Endothelial cell of umbilical vein (primary cell): ENCODE data around the gene HS3ST3A1. TPM values are rescaled to one million over a fixed set of nuclear protein-coding genes. Genes with fewer than 3 reads are reported as not detected.

ENCODE experiments used
- BruUV-seq: library from RNA; stranded (reverse); fragments of 400-500 nt; replicated peaks from 2 replicates; lab custom pipeline; 2021; lab: Mats Ljungman, UMichigan
- CTCF ChIA-PET: fragments of 300-600, 350-600 bp; sonication (Branson Sonifier 250); formaldehyde crosslinking; loops from one replicate; lab custom pipeline; 2021; ENCODE audit warnings: antibody characterized with exemption, inconsistent platforms; lab: Charles Lee
- POLR2A ChIA-PET: fragments of 300-600, 350-600 bp; sonication (Branson Sonifier 250); formaldehyde crosslinking; loops from one replicate; lab custom pipeline; 2021; ENCODE audit warnings: antibody characterized with exemption, inconsistent platforms; lab: Charles Lee
- DNase-seq: peaks from one replicate; pipeline ENCODE4 v3.0.0-alpha.2; 2011; ENCODE audit warnings: low read depth, low spot score
- FAIRE-seq: peaks from 2 replicates; lab custom pipeline; 2011; peaks lifted over from hg19 to GRCh38; lab: Jason Lieb, UNC
- H2AFZ ChIP-seq: 2 replicates; pipeline ENCODE4 v1.6.0; 2012; ENCODE audit warnings: low read depth, low read length, control low read depth, inconsistent platforms
- H3K27ac ChIP-seq: 2 replicates; pipeline ENCODE4 v1.5.1; 2011; ENCODE audit warnings: low read depth, mild to moderate bottlenecking, control low read depth, low read length, moderate library complexity; ENCODE audit not compliant: insufficient read depth
- H3K27me3 ChIP-seq, 2 experiments: 2 replicates each; pipeline versions ENCODE4 v1.6.0 to v1.6.1; 2011; ENCODE audit warnings: low read length in 2 of 2, mixed read lengths in 1 of 2; ENCODE audit not compliant: control insufficient read depth in 2 of 2, insufficient read depth in 2 of 2
- H3K36me3 ChIP-seq, 2 experiments: 2 replicates in 1 of 2; 3 replicates in 1 of 2; pipeline ENCODE4 v1.5.1; 2011; ENCODE audit warnings: low read length in 2 of 2, mild to moderate bottlenecking in 1 of 2, moderate library complexity in 1 of 2; ENCODE audit not compliant: control insufficient read depth in 2 of 2, insufficient read depth in 2 of 2; ENCODE audit errors: extremely low read depth in 1 of 2
- H3K4me1 ChIP-seq: 3 replicates; pipeline ENCODE4 v1.5.1; 2011; ENCODE audit warnings: mild to moderate bottlenecking, low read length; ENCODE audit not compliant: control insufficient read depth, insufficient read depth; ENCODE audit errors: extremely low read depth
- H3K4me2 ChIP-seq: 2 replicates; pipeline ENCODE4 v1.6.1; 2011; ENCODE audit warnings: low read length, control low read depth, mixed read lengths; ENCODE audit not compliant: insufficient read depth
- H3K4me3 ChIP-seq, 3 experiments: fragments of 200-600 bp in 1 of 3; sonication (generic), shearing (Covaris generic) in 1 of 3; replicated peaks in 1 of 3; 2 replicates each; pipeline ENCODE4 v1.5.1; 2011 to 2016; ENCODE audit warnings: control low read depth in 3 of 3, low read length in 3 of 3, mild to moderate bottlenecking in 2 of 3, inconsistent platforms in 1 of 3, low read depth in 1 of 3, moderate library complexity in 1 of 3; ENCODE audit not compliant: insufficient read depth in 1 of 3
- H3K79me2 ChIP-seq: 2 replicates; pipeline ENCODE4 v1.6.0; 2012; ENCODE audit warnings: low read length, inconsistent platforms; ENCODE audit not compliant: control insufficient read depth, insufficient read depth
- H3K9ac ChIP-seq: replicated peaks from 2 replicates; pipeline ENCODE3; 2011; ENCODE audit warnings: low read length, control low read depth; ENCODE audit not compliant: insufficient read depth; ENCODE audit errors: extremely low read depth
- H3K9me1 ChIP-seq: replicated peaks from 3 replicates; pipeline ENCODE4 v1.6.0; 2011; ENCODE audit warnings: mild to moderate bottlenecking, low read length; ENCODE audit not compliant: control insufficient read depth, insufficient read depth; ENCODE audit errors: extremely low read depth
- H3K9me3 ChIP-seq: replicated peaks from 2 replicates; pipeline ENCODE4 v1.5.1; 2012; ENCODE audit warnings: low read length, inconsistent platforms; ENCODE audit not compliant: control insufficient read depth, insufficient read depth
- H4K20me1 ChIP-seq: replicated peaks from 2 replicates; pipeline ENCODE3; 2011; ENCODE audit warnings: mild to moderate bottlenecking, low read length; ENCODE audit not compliant: control insufficient read depth, insufficient read depth; ENCODE audit errors: extremely low read depth
- EZH2 ChIP-seq: IDR thresholded peaks from 2 replicates; pipeline ENCODE4 v1.6.1; 2012; ENCODE audit warnings: borderline replicate concordance, low read depth, mild to moderate bottlenecking, moderate library complexity, low read length, inconsistent platforms; ENCODE audit not compliant: severe bottlenecking
- FOS ChIP-seq: IDR thresholded peaks from 2 replicates; pipeline ENCODE4 v1.6.1; 2011; ENCODE audit warnings: mild to moderate bottlenecking, low read length, moderate library complexity, borderline replicate concordance; ENCODE audit not compliant: insufficient read depth
- GATA2 ChIP-seq: IDR thresholded peaks from 2 replicates; pipeline ENCODE4 v1.7.0; 2011; ENCODE audit warnings: low read depth, mild to moderate bottlenecking, moderate library complexity, mixed read lengths, low read length; ENCODE audit not compliant: insufficient read length, insufficient read depth
- JUN ChIP-seq: IDR thresholded peaks from 2 replicates; pipeline ENCODE4 v1.6.1; 2011; ENCODE audit warnings: borderline replicate concordance, low read depth; ENCODE audit not compliant: insufficient read length, insufficient read depth
- MYC ChIP-seq: IDR thresholded peaks from one replicate; pipeline ENCODE4 v1.6.1; 2011; ENCODE audit warnings: mild to moderate bottlenecking, low read depth, low read length
- POLR2A ChIP-seq: IDR thresholded peaks from 2 replicates; pipeline ENCODE4 v1.6.1; 2012; ENCODE audit warnings: low read depth, mild to moderate bottlenecking, control low read depth, low read length
- POLR2AphosphoS5 ChIP-seq: IDR thresholded peaks from 2 replicates; pipeline ENCODE4 v1.6.1; 2012; ENCODE audit warnings: low read depth, mild to moderate bottlenecking, control low read depth, low read length, moderate library complexity; ENCODE audit not compliant: insufficient read depth
- dilution Hi-C: fragments of 300-500 bp; cut with MboI; formaldehyde crosslinking; loops from one replicate; pipeline ENCODE4 v1.15.0; 2019; ENCODE audit warnings: low sequenced_read_pairs; ENCODE audit not compliant: extremely low pct_ligation_motif_present
- intact Hi-C: fragments of 100-400 bp; cut with micrococcal nuclease; formaldehyde crosslinking; loops from one replicate; pipeline ENCODE4 v1.10.0; 2022
- polyA plus RNA-seq, 4 experiments: library from polyadenylated mRNA; depleted of rRNA in 3 of 4; stranded (reverse) in 3 of 4; unstranded in 1 of 4; fragments of >200 nt; gene quantifications; 2 replicates each; pipeline versions ENCODE4 v1.2.1 to v1.2.3, GENCODE V29; 2011 to 2012; ENCODE audit warnings: missing spikeins in 1 of 4
- total RNA-seq: library from RNA; stranded (reverse); gene quantifications from 2 replicates; pipeline ENCODE4 v1.2.3, GENCODE V29; 2021
- TF ChIP-seq, protein P1 (sequence below), 2 donors: IDR thresholded peaks; 1 replicate in 1 of 2; 2 replicates in 1 of 2; pipeline ENCODE4 v1.5.1; 2011; ENCODE audit warnings: low read length in 2 of 2, mild to moderate bottlenecking in 2 of 2, moderate library complexity in 2 of 2, control low read depth in 1 of 2, inconsistent platforms in 1 of 2, low read depth in 1 of 2; ENCODE audit not compliant: insufficient read depth in 1 of 2; ENCODE audit errors: extremely low read depth in 1 of 2
- TF ChIP-seq, protein P2 (sequence below): IDR thresholded peaks from 2 replicates; pipeline ENCODE4 v1.6.1; 2011; ENCODE audit not compliant: insufficient read depth, insufficient read length

The HS3ST3A1 gene
- total and polyA plus RNA-seq, 2 donors (not counting 3 experiments of a cell fraction or from before 2014, with no cell fraction given): not detected

DNA sequence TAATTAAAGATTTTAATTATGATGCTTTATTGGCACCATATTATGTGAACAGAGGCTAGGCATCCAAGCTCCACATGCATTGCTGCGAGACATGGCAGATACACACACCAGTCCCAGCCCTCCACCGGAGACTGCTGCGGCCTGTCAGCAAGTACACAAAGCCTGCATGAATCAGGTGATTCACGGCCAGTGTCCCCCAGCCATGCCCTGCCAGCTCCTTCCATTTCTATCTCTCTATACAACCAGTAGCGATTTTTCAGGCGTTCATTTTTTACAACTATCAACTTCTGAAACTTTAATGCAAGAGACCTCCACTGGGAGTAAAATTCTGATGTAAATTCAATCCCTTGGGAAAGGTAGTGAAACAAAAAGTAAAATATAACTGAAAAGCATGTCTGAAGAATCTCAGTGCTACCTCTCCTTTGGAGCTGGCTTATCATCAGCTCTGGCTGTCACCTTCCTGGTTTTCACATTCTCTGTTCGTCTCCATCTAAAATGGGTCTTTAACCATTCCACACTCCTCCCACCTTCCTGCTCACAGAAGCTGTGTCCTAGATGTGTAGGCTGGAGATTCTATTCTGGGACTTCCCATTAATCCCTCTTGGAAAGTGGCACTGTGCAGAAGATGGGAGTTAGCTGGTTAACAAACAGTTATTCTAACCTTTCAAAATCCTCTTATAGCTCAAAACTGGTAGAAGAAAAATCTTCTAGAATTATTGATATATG is 32.2 kb downstream of the HS3ST3A1 start:
- H3K9ac ChIP-seq: no peak overlapping the region
- intact Hi-C loops (no loop called here), dilution Hi-C loops (no loop called here)
- TF ChIP-seq, protein P1, sequence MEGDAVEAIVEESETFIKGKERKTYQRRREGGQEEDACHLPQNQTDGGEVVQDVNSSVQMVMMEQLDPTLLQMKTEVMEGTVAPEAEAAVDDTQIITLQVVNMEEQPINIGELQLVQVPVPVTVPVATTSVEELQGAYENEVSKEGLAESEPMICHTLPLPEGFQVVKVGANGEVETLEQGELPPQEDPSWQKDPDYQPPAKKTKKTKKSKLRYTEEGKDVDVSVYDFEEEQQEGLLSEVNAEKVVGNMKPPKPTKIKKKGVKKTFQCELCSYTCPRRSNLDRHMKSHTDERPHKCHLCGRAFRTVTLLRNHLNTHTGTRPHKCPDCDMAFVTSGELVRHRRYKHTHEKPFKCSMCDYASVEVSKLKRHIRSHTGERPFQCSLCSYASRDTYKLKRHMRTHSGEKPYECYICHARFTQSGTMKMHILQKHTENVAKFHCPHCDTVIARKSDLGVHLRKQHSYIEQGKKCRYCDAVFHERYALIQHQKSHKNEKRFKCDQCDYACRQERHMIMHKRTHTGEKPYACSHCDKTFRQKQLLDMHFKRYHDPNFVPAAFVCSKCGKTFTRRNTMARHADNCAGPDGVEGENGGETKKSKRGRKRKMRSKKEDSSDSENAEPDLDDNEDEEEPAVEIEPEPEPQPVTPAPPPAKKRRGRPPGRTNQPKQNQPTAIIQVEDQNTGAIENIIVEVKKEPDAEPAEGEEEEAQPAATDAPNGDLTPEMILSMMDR (IDR thresholded peaks at IDR 0.05; ENCODE audit: extremely low read depth in 1 of 2, insufficient read depth in 1 of 2, low read depth in 1 of 2, low read length in 2 of 2): no peak
- TF ChIP-seq GATA2 (no peak), JUN (no peak), POLR2A (no peak), MYC (no peak), EZH2 (no peak), POLR2AphosphoS5 (no peak), FOS (no peak)
- TF ChIP-seq, protein P2, sequence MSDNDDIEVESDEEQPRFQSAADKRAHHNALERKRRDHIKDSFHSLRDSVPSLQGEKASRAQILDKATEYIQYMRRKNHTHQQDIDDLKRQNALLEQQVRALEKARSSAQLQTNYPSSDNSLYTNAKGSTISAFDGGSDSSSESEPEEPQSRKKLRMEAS: no peak
- FAIRE-seq (no peak), DNase-seq (no peak)
- H3K4me2 ChIP-seq: no peak overlapping the region
- H3K4me1 ChIP-seq: no peaks in the 10 kb centered on the region
- H3K9me1 ChIP-seq: no peaks in the 10 kb centered on the region
- no peaks in the 10 kb centered on the region for H3K9me3 ChIP-seq
- ChIA-PET CTCF (no interaction called here), POLR2A (no interaction called here)
- H3K27me3 ChIP-seq: no peaks in the 10 kb centered on the region
- BruUV-seq: no TSS peak
- no peaks in the 10 kb centered on the region for H4K20me1 ChIP-seq
- no peaks in the 10 kb centered on the region for H3K79me2 ChIP-seq
- no peak overlapping the region for H2AFZ ChIP-seq
- H3K4me3 ChIP-seq: no peak overlapping the region
- H3K27ac ChIP-seq: no peak overlapping the region
- H3K36me3 ChIP-seq: no peaks in the 10 kb centered on the region
